ENCODE measurements around the gene MORN4.

DNA sequence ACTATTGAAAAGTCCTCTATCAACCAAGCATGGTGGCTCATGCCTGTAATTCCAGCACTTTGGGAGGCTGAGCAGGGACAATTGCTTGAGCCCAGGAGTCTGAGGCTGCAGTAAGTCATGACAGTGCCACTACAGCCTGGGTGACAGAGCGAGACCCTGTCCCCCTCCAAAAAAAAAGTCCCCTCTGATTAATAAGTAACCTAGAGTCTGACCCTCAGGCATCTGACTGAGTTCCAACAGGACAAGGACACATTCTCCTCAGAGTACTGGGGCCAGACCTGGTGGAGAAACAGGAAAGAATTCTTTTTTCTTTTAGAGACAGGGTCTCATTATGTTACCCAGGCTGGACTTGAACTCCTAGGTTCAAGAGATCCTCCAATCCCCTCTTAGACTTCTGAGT lies 10.0 kb downstream of the MORN4 start:
- TF ChIP-seq, protein P1, sequence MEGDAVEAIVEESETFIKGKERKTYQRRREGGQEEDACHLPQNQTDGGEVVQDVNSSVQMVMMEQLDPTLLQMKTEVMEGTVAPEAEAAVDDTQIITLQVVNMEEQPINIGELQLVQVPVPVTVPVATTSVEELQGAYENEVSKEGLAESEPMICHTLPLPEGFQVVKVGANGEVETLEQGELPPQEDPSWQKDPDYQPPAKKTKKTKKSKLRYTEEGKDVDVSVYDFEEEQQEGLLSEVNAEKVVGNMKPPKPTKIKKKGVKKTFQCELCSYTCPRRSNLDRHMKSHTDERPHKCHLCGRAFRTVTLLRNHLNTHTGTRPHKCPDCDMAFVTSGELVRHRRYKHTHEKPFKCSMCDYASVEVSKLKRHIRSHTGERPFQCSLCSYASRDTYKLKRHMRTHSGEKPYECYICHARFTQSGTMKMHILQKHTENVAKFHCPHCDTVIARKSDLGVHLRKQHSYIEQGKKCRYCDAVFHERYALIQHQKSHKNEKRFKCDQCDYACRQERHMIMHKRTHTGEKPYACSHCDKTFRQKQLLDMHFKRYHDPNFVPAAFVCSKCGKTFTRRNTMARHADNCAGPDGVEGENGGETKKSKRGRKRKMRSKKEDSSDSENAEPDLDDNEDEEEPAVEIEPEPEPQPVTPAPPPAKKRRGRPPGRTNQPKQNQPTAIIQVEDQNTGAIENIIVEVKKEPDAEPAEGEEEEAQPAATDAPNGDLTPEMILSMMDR (IDR thresholded peaks at IDR 0.05), result no peak
- no peak for TF ChIP-seq POLR2A (IDR thresholded peaks at IDR 0.05)
